ENCODE results near the gene LFNG. TPM values are rescaled to one million over a fixed set of nuclear protein-coding genes. Genes with fewer than 3 reads are reported as not detected.

LFNG gene
- total and polyA plus RNA-seq, 4 donors: 0.22 to 2.9 (median 2.6) TPM

DNA sequence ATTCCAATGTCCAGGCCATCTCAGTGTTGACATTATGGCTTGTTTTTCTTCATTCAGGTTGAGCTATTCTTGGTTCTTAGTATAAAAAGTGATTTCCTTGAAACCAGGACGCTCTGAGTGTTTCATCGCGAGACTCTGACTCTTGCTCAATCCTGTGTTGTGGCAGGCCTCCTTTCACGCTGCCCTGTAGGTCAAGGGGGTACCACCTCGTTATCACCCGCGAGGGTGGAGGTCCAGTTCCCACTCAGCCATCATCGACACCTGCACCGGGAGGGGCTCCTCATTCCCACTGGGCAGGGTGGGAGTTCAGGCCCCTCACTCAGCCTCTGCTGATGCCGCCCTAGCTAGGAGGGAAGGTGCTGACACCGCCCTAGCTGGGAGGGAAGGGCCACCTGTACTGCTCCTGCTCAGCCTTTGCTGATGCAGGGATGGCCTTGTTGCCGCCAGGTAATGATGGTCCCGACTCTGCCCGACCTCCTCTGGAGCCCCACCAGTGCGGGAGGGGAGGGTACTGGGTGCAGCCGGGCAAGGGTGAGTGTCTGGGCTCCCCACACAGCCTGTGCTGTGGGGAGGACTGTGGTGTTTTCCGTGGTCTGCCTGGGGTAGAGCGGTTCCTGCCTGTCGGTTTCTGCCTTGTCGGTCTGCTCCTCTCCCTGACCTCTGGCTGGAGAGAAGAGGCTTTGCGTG, 55.6 kb downstream of the LFNG start:
- no peaks in the 10 kb centered on the region for H3K4me1 ChIP-seq (ENCODE audit: control insufficient read depth in 4 of 4, insufficient read depth in 4 of 4, low read length in 3 of 4)
- no peak for DNase-seq (ENCODE audit: low spot score)
- WGBS: 92% methylated on average over 21 of the region's 21 CpGs
- no peak overlapping the region for H3K27ac ChIP-seq (ENCODE audit: low read depth in 1 of 2, low read length in 2 of 2)
- no peak overlapping the region for H3K9ac ChIP-seq (ENCODE audit: low read depth in 1 of 2, low read length in 2 of 2)
- H3K9me3 ChIP-seq (ENCODE audit: control insufficient read depth in 4 of 4, low read length in 3 of 4): no peaks in the 10 kb centered on the region
- H3K36me3 ChIP-seq (ENCODE audit: control insufficient read depth in 4 of 4, insufficient read depth in 3 of 4, low read depth in 1 of 4, low read length in 3 of 4): peaks cover 4 to 14% (median 7%) of the 10 kb centered on the region in 4 donors
- TF ChIP-seq NR2F2 (IDR thresholded peaks at IDR 0.05): no peak
- no peak for TF ChIP-seq EGR1 (IDR thresholded peaks at IDR 0.05; ENCODE audit: low read depth in 2 of 2)
- TF ChIP-seq HNF4A (conservative IDR thresholded peaks at IDR 0.05): no peak
- no peak for TF ChIP-seq FOXA1 (IDR thresholded peaks at IDR 0.05)
- no peak for TF ChIP-seq YY1 (IDR thresholded peaks at IDR 0.05)
- TF ChIP-seq SP1 (IDR thresholded peaks at IDR 0.05): no peak
- TF ChIP-seq RXRA (IDR thresholded peaks at IDR 0.05): no peak
- TF ChIP-seq TAF1 (conservative IDR thresholded peaks at IDR 0.05): no peak
- TF ChIP-seq GABPA (IDR thresholded peaks at IDR 0.05 in 1 of 2, conservative IDR thresholded peaks at IDR 0.05 in 1 of 2): no peak
- TF ChIP-seq HNF4G (IDR thresholded peaks at IDR 0.05): no peak
- TF ChIP-seq, protein P1, sequence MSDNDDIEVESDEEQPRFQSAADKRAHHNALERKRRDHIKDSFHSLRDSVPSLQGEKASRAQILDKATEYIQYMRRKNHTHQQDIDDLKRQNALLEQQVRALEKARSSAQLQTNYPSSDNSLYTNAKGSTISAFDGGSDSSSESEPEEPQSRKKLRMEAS (IDR thresholded peaks at IDR 0.05): no peak
- no peak for TF ChIP-seq REST (IDR thresholded peaks at IDR 0.05)
- no peak for TF ChIP-seq JUND (IDR thresholded peaks at IDR 0.05)
- no peak for TF ChIP-seq FOXA2 (IDR thresholded peaks at IDR 0.05)
- no peak for TF ChIP-seq RAD21 (IDR thresholded peaks at IDR 0.05)
- no peak for TF ChIP-seq ATF3 (IDR thresholded peaks at IDR 0.05)
- H3K4me3 ChIP-seq (ENCODE audit: low read depth in 1 of 3, low read length in 3 of 3): no peak overlapping the region
- H3K27me3 ChIP-seq (ENCODE audit: control insufficient read depth in 4 of 4, insufficient read depth in 4 of 4, low read length in 3 of 4): no peaks in the 10 kb centered on the region

- Histone ChIP-seq H3K27me3 (ENCODE audit: control insufficient read depth in 4 of 4, insufficient read depth in 4 of 4, low read length in 3 of 4) (no peaks in the 10 kb centered on the region), H3K27ac (ENCODE audit: low read depth in 1 of 2, low read length in 2 of 2) (no peak overlapping the region), H3K4me1 (ENCODE audit: control insufficient read depth in 4 of 4, insufficient read depth in 4 of 4, low read length in 3 of 4) (no peaks in the 10 kb centered on the region), H3K36me3 (ENCODE audit: control insufficient read depth in 4 of 4, insufficient read depth in 3 of 4, low read depth in 1 of 4, low read length in 3 of 4) (peaks cover 4 to 14% (median 7%) of the 10 kb centered on the region in 4 donors), H3K9ac (ENCODE audit: low read depth in 1 of 2, low read length in 2 of 2) (no peak overlapping the region), H3K9me3 (ENCODE audit: control insufficient read depth in 4 of 4, low read length in 3 of 4) (no peaks in the 10 kb centered on the region), H3K4me3 (ENCODE audit: low read depth in 1 of 3, low read length in 3 of 3) (no peak overlapping the region)
- 92% methylated on average over 21 of the region's 21 CpGs for WGBS
- DNase-seq (ENCODE audit: low spot score): no peak
- TF ChIP-seq FOXA2 (IDR thresholded peaks at IDR 0.05) (no peak), CTCF (IDR thresholded peaks at IDR 0.05; ENCODE audit: low read depth, low read length, missing input control) (no peak), YY1 (IDR thresholded peaks at IDR 0.05) (no peak), TAF1 (conservative IDR thresholded peaks at IDR 0.05) (no peak), NR2F2 (IDR thresholded peaks at IDR 0.05) (no peak), SP1 (IDR thresholded peaks at IDR 0.05) (no peak), FOXA1 (IDR thresholded peaks at IDR 0.05) (no peak), HNF4G (IDR thresholded peaks at IDR 0.05) (no peak), RXRA (IDR thresholded peaks at IDR 0.05) (no peak), REST (IDR thresholded peaks at IDR 0.05) (no peak), HNF4A (conservative IDR thresholded peaks at IDR 0.05) (no peak), GABPA (IDR thresholded peaks at IDR 0.05 in 1 of 2, conservative IDR thresholded peaks at IDR 0.05 in 1 of 2) (no peak), ATF3 (IDR thresholded peaks at IDR 0.05) (no peak), EGR1 (IDR thresholded peaks at IDR 0.05; ENCODE audit: low read depth in 2 of 2) (no peak), JUND (IDR thresholded peaks at IDR 0.05) (no peak)
- TF ChIP-seq, protein P1 (IDR thresholded peaks at IDR 0.05): no peak
Measured at GRCh38 chr7:2575733-2576340, 56.3 kb downstream of the LFNG start.
